Activated CD8-positive, alpha-beta memory T cell treated with anti-CD3 and anti-CD28 coated beads for 36 hours (primary cell): ENCODE data around the gene CSF1R. TPM values are rescaled to one million over a fixed set of nuclear protein-coding genes. Genes with fewer than 3 reads are reported as not detected.

Source experiments
- CTCF ChIA-PET: fragments of 350-600 bp; sonication (Branson Sonifier 250); formaldehyde crosslinking; loops from one replicate; lab custom pipeline; 2021; ENCODE audit warnings: antibody characterized with exemption; lab: Charles Lee
- POLR2A ChIA-PET: fragments of 350-600 bp; sonication (Branson Sonifier 250); formaldehyde crosslinking; loops from one replicate; lab custom pipeline; 2021; ENCODE audit warnings: antibody characterized with exemption; lab: Charles Lee
- total RNA-seq, 2 experiments: library from RNA; stranded (reverse); gene quantifications; one replicate each; pipeline ENCODE4 v1.2.3, GENCODE V29; 2021

CSF1R gene
- total RNA-seq, 2 experiments from 2014 or later: not detected

DNA sequence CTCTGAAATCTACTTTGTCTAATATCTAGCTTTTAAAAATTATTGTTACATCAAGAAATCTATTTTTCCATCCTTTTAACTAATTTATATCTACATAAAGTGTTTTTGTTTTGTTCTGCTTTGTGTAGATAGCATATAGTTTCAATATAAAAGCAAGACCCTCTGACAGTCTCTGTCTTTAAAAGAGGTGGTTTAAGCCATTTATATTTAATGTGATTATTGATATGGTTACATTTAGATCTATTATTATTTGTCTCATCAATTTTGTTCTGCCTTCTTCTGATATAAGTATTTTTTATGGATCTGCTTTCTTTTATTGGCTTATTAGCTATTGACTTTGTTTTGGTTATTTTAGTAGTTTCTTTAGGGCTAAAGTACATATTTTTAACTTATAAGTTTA, 69.8 kb downstream of the CSF1R start:
- ChIA-PET POLR2A (no interaction called here), CTCF (no interaction called here)

DNA sequence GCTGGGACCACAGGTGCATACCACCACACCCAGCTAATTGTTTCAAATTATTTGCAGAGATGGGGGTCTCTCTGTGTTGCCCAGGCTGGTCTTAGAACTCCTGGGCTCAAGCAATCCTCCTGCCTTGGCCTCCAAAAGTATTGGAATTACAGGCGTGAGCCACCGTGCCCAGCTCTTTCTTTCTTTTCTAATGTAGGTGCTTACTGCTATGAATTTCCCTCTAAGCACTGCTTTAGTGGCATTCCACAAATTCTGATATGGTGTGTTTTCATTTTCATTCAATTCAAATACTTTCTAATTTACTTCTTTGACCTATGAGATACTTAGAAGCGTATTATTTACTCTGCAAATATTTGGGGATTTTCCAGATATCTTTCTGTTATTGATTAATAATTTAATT, 70.9 kb downstream of the CSF1R start:
- CTCF ChIA-PET: no interaction called here
- POLR2A ChIA-PET: no interaction called here

GRCh38 chr5:150014456-150014855, 71.9 kb downstream of the CSF1R start:
- ChIA-PET CTCF (no interaction called here), POLR2A (no interaction called here)

- ChIA-PET CTCF (no interaction called here), POLR2A (no interaction called here)
Measured at GRCh38 chr5:150013931-150014330, 72.4 kb downstream of the CSF1R start.

DNA sequence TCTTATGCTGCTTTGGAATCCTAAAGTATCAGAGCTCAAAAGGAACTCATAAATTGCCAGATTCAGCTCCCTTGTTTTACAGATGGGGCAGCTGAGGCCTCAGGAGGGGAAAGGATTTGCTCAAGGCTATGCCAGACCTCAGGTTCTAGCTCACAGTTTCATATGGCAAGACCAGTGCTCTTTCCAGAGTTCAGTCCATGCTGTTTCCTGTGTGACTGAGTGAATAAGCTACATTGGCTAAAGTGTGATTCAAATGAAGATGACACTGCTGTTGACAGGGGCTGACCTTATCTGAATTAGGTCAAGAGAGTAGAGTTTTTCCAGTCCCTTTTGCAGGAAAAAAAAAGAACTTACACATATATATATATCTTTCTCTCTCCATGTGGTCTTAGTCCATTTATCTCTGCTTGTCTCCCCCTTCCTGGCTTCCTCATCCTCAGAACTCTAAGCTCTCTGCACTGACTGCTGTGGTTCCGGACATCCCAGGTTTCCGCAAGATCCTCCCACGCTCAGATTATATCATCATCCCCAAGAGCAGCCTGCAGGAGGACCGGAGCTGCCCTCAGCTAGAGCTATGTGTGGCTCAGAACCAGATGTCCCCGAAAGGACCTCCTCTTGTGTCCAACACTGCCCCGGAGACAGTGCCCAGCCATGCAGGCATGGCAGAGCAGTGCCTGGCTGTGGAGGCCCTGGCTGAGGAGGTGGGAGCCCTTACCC, 76.5 kb downstream of the CSF1R start:
- ChIA-PET POLR2A (no interaction called here), CTCF (interaction anchor here (0.5 to 1.3 kb wide), 3 partner anchors 9 to 176 kb away, joined by 3 read pairs; partner anchors contain the start of genes HMGXB3 and TIGD6)

DNA sequence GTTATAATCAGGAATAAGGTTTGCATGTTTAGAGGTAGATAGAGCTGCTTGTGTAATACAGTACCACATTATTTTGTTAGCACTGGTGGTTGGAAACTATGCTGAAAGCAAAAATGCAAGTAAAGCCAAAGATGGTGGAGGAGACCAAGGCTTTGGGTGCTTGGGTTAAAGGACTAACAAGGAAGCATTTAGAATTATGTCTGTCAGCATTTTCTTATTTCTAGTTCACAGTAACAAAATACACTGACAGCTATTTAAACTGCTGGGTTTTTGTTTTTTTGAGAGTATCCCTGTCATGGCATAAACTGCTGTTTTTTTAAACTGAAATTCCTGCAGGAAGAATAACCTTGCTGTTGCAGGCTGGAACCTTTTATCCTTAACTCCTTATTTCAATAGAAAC, 79.3 kb downstream of the CSF1R start:
- ChIA-PET CTCF (no interaction called here), POLR2A (no interaction called here)

- POLR2A ChIA-PET: no interaction called here
- CTCF ChIA-PET: no interaction called here
Measured at GRCh38 chr5:150006318-150006717, 80.0 kb downstream of the CSF1R start.

Other genes starting within 250 kb of the CSF1R start
- not detected for gene PDE6A, start 141.8 kb downstream of the CSF1R start, total RNA-seq
- 1 to 10 TPM; 8.6 to 9.5 TPM for gene SLC26A2, start 125.8 kb downstream of the CSF1R start, total RNA-seq
- 1 to 10 TPM; 1.9 to 2.4 TPM for gene TIGD6, start 85.9 kb downstream of the CSF1R start, total RNA-seq
- gene HMGXB3, start 85.8 kb downstream of the CSF1R start, total RNA-seq: 10 to 100 TPM; 41.4 to 41.6 TPM
- 1 to 10 TPM in 1 of 2 experiments, under 1 TPM in 1; 0.61 to 2.1 TPM for gene PDGFRB, start 69.3 kb upstream of the CSF1R start, total RNA-seq
- gene CDX1, start 80.2 kb upstream of the CSF1R start, total RNA-seq: not detected
- not detected for gene SLC6A7, start 103.5 kb upstream of the CSF1R start, total RNA-seq
- not detected for gene CAMK2A, start 203.2 kb upstream of the CSF1R start, total RNA-seq
- gene ARSI, start 216.4 kb upstream of the CSF1R start, total RNA-seq: not detected